Measurements from ENCODE around the gene MAST3.
"Not testable (repeated sequence)": the region's sequence is repeated elsewhere in the genome, so short reads cannot be mapped to it uniquely, and the experiment has no call there.

Gene MAST3

DNA sequence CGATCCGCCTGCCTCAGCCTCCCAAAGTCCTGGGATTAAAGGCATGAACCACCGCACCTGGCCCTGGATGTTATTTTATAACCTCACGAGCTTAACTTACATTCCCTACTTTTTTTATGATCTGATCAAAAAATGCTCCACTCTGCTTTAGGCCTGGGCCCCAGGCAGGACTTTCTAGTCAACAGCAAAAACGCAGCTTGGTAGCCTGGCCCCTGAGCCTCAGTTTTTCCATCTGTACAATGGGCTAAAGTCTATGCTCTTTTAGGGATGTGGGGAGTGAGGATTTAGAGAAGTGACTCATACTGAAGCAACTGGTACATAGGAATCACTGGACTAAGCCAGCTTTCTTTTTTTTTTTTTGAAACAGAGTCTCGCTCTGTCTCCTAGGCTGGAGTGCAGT, 43.5 kb downstream of the MAST3 start:
- no peak for DNase-seq

DNA sequence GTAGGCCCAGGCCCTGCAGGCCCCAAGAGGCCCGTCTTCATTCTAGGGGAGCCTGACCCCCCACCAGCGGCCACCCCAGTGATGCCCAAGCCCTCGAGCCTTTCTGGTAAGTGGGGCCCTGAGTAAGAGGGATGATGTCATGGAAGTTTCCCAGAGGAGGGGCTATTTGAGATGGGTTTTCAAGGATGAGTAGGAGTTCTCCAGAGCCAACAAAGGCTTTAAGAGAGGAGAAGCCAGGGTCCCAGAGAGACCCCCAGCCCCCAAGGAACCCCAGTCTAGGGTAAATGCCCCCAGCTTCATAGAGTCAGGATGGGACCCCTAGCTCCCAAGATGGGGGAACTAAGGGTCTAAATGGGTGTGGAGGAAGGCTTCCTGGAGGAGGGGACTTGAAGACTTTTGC, 46.3 kb downstream of the MAST3 start:
- DNase-seq: no peak

DNA sequence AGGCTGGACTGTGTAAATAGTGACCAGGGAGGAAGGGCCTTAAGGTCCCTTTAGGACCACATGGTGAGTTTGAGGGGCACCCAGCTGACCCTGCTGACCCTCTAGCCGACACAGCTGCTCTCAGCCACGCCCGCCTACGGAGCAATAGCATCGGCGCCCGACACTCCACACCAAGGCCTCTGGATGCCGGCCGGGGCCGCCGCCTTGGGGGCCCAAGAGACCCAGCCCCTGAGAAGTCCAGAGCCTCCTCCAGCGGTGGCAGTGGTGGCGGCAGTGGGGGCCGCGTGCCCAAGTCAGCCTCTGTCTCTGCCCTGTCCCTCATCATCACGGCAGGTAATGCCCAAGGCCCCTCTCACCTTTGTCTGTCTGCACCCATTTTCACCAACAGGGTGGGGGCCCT, 46.8 kb downstream of the MAST3 start:
- no peak for DNase-seq

DNA sequence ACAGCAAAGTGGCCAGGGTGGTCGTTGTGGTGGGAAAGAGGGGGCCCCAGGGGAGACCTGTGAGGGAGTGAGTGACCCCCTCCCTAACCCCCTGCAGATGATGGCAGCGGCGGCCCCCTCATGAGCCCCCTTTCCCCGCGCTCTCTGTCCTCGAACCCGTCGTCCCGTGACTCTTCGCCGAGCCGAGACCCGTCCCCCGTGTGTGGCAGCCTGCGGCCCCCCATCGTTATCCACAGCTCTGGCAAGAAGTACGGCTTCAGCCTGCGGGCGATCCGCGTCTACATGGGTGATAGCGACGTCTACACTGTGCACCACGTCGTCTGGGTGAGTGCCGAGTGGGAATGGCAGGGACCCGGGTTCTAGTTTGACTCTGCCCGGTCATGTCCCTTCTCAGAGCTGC, 47.3 kb downstream of the MAST3 start:
- DNase-seq: no peak

DNA sequence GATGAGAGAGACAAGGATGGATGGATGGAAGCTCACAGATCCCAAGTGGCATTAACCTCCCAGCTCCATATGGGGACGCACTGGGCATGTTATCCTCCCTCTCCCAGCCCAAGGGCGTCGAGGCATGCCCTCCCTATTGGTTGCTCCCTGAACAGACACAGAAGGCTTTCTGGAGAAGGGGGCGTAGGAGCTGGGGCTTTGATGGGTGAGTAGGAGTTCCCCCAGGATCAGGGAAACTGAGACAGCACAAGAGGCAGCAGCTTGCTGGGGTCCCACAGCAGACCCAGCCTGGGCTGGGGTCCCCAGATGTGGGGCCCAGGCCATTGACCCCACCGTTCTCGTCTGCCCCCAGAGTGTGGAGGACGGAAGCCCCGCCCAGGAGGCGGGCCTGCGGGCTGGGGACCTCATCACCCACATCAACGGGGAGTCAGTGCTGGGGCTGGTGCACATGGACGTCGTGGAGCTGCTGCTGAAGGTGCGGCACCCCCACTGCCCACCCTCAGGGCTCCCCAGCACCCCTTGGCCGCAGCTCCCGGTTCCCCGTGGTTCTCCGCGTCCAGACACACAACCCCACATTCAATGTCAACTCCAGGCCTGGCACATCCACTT, 47.9 kb downstream of the MAST3 start:
- no peak for DNase-seq

DNA sequence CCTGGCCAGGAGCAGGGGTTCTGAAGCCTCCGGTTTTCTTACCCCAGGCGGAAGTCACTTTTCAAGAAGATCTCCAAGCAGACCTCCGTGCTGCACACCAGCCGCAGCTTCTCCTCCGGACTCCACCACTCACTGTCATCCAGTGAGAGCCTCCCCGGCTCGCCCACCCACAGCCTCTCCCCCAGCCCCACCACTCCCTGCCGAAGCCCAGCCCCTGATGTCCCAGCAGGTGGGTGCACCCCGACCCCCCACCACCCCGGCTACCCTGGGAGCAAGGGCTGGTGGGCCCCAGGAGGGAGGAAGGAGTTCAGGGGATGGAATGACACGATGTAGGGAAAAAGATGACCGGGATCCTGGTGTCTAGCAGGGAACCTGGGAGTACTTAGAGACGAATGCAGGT, 49.8 kb downstream of the MAST3 start:
- no peak for DNase-seq

DNA sequence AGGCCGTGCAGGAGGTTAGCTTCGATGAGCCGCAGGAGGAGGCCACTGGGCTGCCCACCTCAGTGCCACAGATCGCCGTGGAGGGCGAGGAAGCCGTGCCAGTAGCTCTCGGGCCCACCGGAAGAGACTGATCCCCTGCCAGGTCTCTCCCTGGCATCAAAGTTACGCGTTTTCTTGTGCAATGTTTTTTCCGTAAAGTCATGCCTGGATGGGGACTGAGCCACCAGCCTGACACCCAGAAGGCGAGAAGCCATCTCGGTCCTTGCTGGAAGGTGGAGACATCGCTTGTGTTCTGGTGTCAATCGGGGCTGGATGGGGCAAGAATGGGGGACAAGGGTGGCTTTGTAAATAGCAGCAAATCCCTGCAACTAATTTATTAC, 52.0 kb downstream of the MAST3 start:
- no peak for DNase-seq

DNA sequence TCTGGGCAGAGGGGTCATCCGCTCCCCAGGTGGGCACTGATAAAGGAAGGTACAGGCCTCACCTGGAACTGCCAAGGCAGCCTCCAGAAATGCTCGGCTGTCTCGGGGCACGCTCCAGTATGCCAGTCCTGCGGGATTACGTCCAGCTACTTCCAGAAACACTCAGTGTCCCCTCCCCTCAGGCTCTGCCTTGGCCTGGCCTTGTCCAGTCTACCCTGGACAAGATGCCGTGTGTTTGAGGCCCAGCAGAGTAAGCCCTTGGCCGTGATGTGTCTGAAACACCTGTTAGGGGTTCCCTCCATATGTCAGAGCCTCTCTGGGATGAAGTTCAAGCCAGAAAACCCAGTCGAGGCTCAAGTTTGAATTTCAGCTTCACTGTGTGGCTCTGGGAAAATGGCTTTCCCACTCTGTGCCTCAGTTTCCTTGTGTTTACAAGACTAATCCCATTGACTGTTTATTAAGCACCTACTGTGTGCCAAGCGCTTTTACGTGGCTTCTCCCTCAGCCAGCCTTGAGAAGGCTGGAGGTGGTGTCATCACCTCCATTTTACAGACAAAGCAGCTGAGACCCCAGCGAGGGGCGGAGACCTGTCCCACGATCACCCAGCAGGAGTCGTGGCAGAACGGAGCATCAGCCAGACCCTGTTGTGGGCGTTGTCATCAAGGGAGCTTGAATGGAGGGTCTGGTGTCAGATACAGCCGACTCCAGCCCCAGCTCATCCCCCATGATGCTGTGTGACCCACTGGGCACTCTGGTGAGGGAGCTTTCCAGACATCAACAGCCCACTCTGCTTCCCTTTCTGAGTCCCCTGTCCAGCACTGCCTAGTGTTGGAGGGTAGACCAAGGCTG, 53.4 kb downstream of the MAST3 start:
- no peak for DNase-seq

DNA sequence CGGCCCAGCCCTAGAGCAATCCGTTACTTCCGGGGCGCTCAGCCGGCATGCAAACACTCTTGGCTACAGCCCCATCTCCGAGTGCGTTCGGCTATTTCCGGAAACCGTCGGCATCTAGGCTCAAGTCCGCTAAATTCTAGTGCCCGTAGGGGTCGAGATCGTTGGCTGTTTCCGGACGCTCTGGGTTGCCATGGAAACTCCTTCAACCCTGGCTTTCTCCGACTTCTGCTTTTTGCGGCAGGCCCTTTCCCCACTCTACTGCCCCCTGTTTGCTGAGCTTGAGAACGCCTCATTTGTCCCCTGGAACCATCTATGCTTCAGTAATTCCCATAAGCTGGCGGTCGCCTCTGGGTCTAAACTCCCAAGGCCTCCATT, 54.9 kb downstream of the MAST3 start:
- peak; percentile 81 for DNase-seq

DNA sequence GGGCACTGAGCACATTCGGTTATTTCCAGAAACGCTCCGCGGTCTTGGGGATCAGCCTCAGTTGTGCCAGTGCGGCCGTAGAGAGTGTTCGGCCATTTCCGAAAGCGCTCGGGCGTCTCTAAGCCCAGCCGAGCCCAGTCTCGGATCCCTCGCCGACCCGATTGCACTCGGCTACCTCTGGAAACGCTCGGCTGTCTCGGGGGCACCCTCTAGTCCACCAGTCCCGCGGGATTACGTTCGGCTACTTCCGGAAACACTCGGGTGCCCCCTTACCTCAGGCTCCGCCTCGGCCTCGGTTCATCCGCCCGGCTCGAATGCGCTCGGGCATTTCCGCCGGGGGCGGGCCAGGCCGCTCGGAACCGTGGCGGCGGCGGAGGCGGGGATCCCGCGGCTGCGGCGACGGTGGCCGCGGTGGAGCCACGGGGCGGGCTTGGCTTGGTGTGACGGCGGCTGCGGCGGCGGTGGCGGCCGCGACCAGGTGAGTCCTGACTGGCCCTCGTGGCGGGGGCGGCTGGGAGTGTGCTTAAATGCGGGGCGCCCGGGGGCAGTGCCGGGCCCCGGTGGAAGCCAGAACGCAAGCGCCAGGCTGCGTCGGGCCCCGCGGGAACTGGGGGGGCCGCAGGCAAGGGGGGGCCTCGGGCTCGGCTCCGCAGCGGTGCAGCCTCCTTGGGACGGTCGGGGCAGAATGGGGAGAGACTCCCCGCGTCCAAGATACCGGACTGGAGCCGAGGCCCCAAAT, 55.4 kb downstream of the MAST3 start, which contains the start of gene PIK3R2:
TSS of gene PIK3R2 (plus strand) at position 347 of the 739 bp plus-strand sequence. CDS start 2,717 bp downstream, outside the sequence.
- peak; percentile 99 for DNase-seq

DNA sequence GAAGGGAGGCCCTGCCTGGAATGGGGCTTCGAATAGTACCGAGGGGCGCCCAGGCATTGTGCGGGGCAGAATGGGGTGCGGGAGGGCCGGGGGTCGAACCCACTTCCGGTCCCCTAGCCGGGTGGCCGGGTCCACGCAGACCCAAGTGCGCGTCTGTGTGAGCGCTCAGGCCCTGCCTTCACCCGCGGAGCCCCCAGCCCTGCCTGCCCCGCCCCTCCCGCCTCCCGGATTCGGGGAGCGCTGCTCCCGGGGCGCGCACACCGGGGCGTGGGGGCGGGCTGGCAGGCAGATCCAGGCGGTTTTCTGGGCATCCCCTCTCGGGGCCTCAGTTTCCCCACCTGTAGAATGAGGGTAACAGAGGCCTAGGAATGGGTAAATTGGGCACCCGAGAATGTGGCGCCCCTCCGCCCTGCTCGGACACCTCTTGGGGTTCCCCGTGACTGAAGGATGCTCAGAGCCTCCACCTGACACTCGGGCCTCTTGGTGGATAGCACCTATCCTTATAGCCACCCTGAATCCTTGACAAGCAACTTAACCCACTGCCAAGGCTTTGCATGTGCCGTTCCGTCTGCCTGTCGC, 56.1 kb downstream of the MAST3 start:
- no peak for DNase-seq

DNA sequence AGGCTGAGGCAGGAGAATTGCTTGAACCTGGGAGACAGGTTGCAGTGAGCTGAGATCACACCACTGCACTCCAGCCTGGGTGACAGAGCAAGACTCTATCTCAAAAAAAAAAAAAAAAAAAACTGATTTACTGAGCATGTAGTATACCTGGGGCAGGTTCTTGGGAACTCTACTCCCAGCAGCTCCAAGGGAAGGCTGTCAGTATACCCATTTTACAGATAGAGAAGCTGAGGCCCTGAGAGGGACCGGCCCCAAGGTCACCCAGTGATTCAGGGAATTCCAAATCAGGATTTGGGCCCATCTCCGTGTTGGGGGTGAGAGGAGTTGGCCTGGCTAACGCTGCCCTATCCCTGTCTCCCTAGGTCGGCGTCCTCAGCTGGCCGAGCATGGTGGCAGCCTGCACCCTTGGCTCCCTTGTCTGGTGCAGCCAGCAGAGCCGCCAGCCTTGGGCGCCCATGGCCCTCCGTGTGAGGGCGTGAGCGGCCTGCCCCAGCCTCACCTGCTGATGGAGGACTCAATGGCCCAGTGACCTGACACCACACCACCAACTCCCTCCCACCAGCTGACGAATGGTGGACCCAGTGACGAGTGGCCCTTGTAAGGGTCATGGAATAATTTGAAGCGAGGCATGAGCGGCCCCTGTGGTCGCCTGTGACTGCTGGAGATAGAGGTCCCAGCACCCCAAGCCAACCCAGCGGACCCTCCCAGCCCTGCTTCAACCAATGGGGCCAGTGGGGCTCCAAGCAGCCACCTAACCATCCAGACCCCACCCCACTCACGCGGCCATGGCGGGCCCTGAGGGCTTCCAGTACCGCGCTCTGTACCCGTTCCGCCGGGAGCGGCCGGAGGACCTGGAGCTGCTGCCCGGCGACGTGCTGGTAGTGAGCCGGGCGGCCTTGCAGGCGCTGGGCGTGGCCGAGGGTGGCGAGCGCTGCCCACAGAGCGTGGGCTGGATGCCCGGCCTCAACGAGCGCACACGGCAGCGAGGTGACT, 57.8 kb downstream of the MAST3 start:
- no peak for DNase-seq

DNA sequence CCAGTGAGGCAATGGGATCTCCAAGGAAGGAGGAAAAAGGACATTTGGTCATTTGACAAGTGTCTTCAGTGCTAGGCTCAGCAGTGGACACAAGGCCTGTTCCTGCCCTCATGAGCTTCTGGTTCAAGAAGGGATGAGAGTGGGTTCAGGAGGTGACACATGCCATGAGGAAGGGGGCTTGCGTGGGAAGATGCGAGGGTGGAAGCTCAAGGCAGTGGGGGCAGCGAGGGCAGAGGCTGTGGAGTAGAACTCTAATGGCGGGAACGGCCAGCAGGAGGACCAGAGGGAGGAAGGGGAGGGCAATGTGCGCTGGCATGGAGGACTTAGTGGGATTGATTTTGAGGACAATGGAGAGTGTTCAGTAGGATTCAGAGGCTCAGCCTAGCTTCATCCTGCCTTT, 58.7 kb downstream of the MAST3 start:
- no peak for DNase-seq

DNA sequence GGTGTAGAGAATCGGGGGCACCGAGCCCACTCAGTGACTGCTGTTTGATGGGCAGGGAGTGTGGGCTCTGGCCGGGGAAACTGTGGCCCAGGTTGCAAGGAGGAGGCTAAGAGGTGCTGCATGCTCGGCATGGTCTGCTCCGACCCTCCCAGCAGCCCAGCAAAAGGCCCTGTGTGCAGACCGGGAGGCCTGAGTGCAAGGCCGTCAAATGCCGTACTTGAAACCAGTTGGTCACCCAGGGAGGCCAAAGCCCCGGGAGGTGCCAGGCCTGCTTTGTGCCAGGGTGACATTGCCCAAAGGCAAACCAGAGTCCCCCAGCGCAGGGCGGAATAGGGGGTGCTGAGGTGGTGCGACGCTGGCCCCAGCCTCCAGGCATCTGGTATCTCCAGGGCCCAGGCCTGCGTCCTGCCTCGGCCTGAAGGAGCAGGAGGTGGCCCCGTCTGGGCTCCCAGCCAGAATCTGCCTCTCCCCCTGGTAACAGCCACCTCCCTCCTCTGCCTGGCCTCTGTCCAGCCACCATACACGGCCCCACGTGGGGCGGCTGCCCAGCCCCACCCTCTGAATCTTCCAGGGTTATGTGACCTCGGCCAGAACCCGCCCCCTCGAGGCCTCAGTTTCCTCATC, 59.4 kb downstream of the MAST3 start:
- DNase-seq: peak; percentile 90

DNA sequence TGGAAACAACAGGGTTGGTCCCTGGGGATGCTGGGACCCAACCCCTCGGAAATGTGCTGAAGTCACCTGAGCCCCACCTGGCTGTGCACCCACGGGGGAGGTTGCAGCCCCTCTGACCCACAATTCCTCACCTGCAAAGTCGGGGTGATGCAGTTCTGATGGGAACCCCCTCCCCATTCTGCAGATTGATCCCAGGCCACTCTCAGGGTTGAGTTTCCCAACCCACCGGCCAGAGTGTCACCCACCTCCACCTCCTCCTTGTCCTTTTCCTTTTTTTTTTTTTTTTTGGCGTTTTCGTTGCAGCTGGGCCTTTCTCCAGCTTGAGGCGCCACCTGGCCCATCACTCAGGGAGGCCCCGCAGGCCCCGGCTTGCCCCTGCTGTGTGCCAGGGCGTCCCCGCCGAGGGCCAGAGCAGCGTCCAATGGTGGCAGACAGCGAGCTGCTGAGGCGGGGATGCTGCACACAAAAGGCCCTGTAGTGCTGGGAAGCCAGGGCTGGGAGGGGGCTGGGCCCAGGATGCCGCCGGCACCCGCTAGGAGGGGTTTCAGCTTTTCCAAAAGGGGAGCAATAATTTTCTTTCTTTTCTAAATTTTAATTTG, 60.0 kb downstream of the MAST3 start:
- peak; percentile 94 for DNase-seq

DNA sequence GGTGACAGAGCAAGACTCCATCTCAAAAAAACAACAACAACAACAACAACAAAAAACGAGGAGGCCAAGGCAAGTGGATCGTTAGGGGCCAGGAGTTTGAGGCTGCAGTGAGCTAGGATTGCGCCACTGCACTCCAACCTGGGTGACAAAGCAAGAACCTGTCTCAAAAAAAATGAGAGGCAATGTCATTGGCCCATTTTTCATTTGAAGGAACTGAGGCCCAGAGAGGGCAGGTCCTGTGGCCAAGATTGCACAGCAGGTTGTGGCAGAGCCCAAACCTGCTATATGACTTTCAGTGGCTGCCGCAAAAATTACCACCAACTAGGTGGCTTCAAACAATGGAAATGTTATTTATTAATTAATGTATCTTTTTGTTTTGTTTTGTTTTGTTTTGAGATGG, 60.9 kb downstream of the MAST3 start:
- DNase-seq: no peak

DNA sequence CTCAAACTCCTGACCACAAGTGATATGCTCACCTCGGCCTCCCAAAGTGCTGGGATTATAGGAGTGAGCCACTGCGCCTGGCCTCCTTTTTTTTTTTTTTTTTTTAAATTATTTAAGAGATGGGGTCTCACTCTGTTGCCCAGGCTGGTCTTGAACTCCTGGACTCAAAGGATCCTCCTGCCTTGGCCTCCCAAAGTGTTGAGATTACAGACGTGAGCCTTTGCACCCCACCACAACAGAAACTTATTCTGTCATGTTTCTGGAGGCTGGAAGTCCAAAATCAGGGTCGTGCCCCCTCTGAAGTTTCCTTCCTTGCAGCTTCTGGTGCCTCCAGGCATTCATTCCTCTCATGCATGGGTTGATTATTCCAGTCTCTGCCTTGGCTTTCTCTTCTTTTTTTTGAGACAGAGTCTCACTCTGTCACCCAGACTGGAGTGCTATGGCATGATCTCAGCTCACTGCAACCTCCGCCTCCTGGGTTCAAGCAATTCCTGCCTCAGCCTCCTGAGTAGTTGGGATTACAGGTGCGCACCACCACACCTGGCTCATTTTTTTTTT, 61.6 kb downstream of the MAST3 start:
- not testable (repeated sequence) for DNase-seq

DNA sequence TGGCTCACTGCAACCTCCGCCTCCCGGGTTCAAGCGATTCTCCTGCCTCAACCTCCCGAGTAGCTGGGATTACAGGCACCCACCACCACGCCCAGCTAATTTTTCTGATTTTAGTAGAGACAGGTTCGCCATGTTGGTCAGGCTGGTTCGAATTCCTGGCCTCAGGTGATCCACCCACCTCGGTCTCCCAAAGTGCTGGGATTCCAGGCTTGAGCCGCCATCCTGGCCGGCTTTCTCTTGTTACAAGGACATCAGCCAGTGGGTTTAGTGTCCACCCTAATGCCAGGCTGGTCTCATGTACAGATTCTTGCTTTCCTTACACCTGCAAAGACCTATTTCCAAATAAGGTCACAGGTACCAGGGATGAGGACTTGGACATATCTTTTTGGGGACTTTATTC, 62.2 kb downstream of the MAST3 start:
- DNase-seq: no peak

DNA sequence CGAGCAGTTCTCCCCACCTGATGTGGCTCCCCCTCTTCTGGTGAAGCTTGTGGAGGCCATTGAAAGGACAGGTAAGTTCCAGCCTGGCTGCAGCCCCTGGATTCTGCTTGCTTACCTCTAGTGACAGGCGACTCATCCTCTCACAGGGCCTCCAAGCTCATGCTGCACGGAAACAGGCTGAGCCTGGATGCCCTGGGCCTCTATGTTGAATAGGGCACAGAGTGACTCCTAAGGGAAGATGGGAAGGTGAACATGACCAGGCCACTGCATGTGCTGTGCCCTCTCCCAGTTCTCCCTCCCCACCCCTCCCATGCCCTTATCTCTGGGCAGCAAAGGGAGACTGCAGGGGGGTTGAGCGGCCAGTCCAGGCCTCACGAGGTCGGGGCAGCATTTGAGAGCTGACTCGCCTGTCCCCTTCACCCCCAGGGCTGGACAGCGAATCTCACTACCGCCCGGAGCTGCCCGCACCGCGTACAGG, 63.0 kb downstream of the MAST3 start:
- no peak for DNase-seq

DNA sequence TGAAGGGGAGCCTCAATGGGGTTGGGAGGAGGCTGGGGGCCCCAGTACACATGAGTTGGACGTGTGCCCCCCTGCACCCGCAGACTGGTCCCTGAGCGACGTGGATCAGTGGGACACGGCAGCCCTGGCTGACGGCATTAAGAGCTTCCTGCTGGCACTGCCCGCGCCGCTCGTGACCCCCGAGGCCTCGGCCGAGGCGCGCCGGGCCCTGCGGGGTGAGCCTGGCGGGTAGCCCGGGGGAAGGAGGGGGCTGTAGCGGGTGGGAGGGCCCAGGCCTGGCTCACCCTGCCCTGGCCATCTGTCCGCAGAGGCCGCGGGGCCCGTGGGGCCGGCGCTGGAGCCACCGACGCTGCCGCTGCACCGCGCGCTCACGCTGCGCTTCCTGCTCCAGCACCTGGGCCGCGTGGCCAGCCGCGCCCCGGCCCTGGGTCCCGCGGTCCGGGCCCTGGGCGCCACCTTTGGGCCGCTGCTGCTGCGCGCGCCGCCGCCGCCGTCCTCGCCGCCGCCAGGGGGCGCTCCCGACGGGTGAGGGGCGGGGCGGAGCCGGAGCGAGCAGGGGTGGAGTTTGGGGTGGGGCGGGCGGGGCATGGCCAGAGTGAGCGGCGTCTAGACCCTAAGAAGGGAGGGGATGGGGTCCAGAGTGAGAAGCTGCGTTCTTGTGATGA, 63.5 kb downstream of the MAST3 start:
- DNase-seq: peak; percentile 60

All from NCI-H2171 (cell line).